DND-41 (cell line): Measurements from ENCODE around the gene SPPL3.

Experiments
- EZH2 ChIP-seq: IDR thresholded peaks from 3 replicates; pipeline ENCODE4 v1.6.1; 2012; ENCODE audit warnings: borderline replicate concordance, low read depth, mild to moderate bottlenecking, moderate library complexity, low read length, inconsistent platforms; ENCODE audit not compliant: severe bottlenecking
- TF ChIP-seq, protein P1 (sequence below): IDR thresholded peaks from 2 replicates; pipeline ENCODE4 v1.5.1; 2012; ENCODE audit warnings: borderline replicate concordance, low read length, moderate library complexity, mild to moderate bottlenecking; ENCODE audit not compliant: poor library complexity, severe bottlenecking; ENCODE audit errors: extremely low read depth

DNA sequence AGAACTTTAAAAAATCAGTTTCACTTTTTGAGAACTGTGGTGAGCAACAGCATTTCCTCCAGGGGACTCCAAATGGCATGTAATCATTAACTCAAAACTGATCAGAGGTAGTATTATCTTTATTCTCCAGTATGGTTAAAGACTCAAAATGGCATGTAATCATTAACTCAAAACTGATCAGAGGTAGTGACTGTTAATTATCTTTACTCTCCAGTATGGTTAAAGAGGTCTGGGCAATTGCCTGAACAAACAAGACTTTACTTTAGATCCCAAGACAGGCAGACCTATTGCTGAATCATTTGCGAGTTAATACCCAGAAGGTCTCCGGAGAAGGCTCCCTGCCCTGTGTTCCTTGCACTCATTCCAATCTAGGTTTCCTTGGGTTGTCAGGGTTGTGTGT, 185.1 kb downstream of the SPPL3 start:
- TF ChIP-seq, protein P1, sequence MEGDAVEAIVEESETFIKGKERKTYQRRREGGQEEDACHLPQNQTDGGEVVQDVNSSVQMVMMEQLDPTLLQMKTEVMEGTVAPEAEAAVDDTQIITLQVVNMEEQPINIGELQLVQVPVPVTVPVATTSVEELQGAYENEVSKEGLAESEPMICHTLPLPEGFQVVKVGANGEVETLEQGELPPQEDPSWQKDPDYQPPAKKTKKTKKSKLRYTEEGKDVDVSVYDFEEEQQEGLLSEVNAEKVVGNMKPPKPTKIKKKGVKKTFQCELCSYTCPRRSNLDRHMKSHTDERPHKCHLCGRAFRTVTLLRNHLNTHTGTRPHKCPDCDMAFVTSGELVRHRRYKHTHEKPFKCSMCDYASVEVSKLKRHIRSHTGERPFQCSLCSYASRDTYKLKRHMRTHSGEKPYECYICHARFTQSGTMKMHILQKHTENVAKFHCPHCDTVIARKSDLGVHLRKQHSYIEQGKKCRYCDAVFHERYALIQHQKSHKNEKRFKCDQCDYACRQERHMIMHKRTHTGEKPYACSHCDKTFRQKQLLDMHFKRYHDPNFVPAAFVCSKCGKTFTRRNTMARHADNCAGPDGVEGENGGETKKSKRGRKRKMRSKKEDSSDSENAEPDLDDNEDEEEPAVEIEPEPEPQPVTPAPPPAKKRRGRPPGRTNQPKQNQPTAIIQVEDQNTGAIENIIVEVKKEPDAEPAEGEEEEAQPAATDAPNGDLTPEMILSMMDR, result no peak
- no peak for TF ChIP-seq EZH2
